ENCODE results near the gene C10orf90.

DNA sequence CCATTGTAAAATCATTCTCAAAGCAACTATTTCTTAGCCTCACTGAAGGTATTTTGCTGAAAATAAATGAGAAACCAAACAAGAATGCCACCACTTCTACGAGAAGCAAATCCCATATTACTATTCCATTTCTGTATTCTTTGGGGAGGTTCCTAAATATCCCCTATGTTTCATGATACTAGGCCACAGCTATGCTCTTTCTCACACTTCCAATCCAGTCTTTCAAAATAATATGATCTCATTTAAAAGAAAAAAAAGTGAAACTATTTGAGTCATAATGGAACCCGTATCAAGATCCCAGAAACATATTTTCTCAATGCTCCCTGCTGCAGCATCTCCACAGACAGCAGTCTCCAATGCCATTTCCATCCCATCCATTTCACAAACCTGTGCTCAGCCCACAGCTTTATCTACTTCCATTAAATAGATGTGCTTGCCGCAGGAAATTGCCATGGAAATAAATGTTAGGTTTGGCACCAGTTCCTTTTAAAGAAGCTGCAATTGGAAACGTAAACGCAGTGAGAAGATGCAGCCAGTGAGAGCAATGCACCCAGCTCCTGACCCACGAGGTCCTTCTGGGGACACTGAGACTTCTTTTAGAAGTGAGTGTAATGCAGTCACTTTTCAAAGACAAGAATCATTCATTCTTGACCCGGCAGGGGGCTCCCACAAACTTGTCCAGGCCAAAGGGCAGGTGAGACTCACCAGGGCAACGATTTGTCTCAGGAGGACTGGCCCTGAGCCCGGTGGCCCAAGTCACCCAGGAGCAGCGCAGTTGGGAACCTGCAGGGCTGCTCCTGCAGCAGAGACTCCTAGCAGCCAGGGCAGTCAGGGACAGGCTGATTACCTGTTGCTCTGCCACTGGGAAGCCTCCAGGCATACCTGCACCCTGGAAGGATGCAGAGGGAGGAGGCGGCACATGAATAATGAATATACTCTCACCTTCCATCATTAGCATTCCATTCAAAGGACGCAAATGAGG lies 99.6 kb downstream of the C10orf90 start:
- TF ChIP-seq PPARA (CRISPR knock-in tag; IDR thresholded peaks at IDR 0.05; ENCODE audit: borderline replicate concordance) (no peak), ARNTL (CRISPR knock-in tag; IDR thresholded peaks at IDR 0.05; ENCODE audit: borderline replicate concordance, low read depth) (no peak), ZNF8 (CRISPR knock-in tag; IDR thresholded peaks at IDR 0.05) (no peak), GLIS3 (CRISPR knock-in tag; IDR thresholded peaks at IDR 0.05) (no peak), OSR1 (CRISPR knock-in tag; IDR thresholded peaks at IDR 0.05) (no peak), RARB (CRISPR knock-in tag; IDR thresholded peaks at IDR 0.05) (no peak), ZC3H10 (CRISPR knock-in tag; IDR thresholded peaks at IDR 0.05) (no peak), TOX (CRISPR knock-in tag; IDR thresholded peaks at IDR 0.05; ENCODE audit: borderline replicate concordance) (no peak), SNAI2 (CRISPR knock-in tag; IDR thresholded peaks at IDR 0.05) (no peak), ZNF565 (CRISPR knock-in tag; conservative IDR thresholded peaks at IDR 0.05; ENCODE audit: low read depth) (no peak), BACH2 (CRISPR knock-in tag; IDR thresholded peaks at IDR 0.05; ENCODE audit: borderline replicate concordance) (no peak)
- TF ChIP-seq, protein P1, sequence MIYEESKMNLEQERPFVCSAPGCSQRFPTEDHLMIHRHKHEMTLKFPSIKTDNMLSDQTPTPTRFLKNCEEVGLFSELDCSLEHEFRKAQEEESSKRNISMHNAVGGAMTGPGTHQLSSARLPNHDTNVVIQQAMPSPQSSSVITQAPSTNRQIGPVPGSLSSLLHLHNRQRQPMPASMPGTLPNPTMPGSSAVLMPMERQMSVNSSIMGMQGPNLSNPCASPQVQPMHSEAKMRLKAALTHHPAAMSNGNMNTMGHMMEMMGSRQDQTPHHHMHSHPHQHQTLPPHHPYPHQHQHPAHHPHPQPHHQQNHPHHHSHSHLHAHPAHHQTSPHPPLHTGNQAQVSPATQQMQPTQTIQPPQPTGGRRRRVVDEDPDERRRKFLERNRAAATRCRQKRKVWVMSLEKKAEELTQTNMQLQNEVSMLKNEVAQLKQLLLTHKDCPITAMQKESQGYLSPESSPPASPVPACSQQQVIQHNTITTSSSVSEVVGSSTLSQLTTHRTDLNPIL (CRISPR knock-in tag; IDR thresholded peaks at IDR 0.05; ENCODE audit: low read depth), result no peak
- TF ChIP-seq, protein P2, sequence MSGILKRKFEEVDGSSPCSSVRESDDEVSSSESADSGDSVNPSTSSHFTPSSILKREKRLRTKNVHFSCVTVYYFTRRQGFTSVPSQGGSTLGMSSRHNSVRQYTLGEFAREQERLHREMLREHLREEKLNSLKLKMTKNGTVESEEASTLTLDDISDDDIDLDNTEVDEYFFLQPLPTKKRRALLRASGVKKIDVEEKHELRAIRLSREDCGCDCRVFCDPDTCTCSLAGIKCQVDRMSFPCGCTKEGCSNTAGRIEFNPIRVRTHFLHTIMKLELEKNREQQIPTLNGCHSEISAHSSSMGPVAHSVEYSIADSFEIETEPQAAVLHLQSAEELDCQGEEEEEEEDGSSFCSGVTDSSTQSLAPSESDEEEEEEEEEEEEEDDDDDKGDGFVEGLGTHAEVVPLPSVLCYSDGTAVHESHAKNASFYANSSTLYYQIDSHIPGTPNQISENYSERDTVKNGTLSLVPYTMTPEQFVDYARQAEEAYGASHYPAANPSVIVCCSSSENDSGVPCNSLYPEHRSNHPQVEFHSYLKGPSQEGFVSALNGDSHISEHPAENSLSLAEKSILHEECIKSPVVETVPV (CRISPR knock-in tag; IDR thresholded peaks at IDR 0.05), result no peak
- TF ChIP-seq, protein P3, sequence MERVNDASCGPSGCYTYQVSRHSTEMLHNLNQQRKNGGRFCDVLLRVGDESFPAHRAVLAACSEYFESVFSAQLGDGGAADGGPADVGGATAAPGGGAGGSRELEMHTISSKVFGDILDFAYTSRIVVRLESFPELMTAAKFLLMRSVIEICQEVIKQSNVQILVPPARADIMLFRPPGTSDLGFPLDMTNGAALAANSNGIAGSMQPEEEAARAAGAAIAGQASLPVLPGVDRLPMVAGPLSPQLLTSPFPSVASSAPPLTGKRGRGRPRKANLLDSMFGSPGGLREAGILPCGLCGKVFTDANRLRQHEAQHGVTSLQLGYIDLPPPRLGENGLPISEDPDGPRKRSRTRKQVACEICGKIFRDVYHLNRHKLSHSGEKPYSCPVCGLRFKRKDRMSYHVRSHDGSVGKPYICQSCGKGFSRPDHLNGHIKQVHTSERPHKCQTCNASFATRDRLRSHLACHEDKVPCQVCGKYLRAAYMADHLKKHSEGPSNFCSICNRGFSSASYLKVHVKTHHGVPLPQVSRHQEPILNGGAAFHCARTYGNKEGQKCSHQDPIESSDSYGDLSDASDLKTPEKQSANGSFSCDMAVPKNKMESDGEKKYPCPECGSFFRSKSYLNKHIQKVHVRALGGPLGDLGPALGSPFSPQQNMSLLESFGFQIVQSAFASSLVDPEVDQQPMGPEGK (CRISPR knock-in tag; IDR thresholded peaks at IDR 0.05; ENCODE audit: borderline replicate concordance), result no peak
